IPS-NIHi7 (cell line): ENCODE results near the gene TMCO4.

Source experiments
- DNase-seq: peaks from one replicate; pipeline ENCODE4 v3.0.0; 2012; ENCODE audit warnings: mixed read lengths; ENCODE audit errors: extremely low spot score

The TMCO4 gene

GRCh38 chr1:19715334-19716203, 84.1 kb downstream of the TMCO4 start:
- DNase-seq = peak; percentile 98

GRCh38 chr1:19712928-19713327, 86.8 kb downstream of the TMCO4 start:
- no peak for DNase-seq

GRCh38 chr1:19710825-19711611, 88.7 kb downstream of the TMCO4 start:
- DNase-seq = no peak

GRCh38 chr1:19709260-19709793, 90.4 kb downstream of the TMCO4 start:
- no peak for DNase-seq

- DNase-seq = no peak
These were observed 91.1 kb downstream of the TMCO4 start for GRCh38 chr1:19708567-19709110.

GRCh38 chr1:19706136-19706535, 93.6 kb downstream of the TMCO4 start:
- no peak for DNase-seq

GRCh38 chr1:19705464-19705863, 94.3 kb downstream of the TMCO4 start:
- no peak for DNase-seq

GRCh38 chr1:19704247-19705113, 95.2 kb downstream of the TMCO4 start:
- DNase-seq = peak; percentile 95

GRCh38 chr1:19703280-19703679, 96.4 kb downstream of the TMCO4 start:
- DNase-seq = no peak

- DNase-seq = no peak
These were observed 99.5 kb downstream of the TMCO4 start for GRCh38 chr1:19700079-19700777.

- DNase-seq = no peak
These were observed 101.5 kb downstream of the TMCO4 start for GRCh38 chr1:19698181-19698580.

- DNase-seq = no peak
These were observed 102.9 kb downstream of the TMCO4 start for GRCh38 chr1:19696820-19697219.

- no peak for DNase-seq
These were observed 103.9 kb downstream of the TMCO4 start for GRCh38 chr1:19695772-19696171.

GRCh38 chr1:19694298-19694697, 105.4 kb downstream of the TMCO4 start:
- DNase-seq = no peak

- no peak for DNase-seq
These were observed 109.4 kb downstream of the TMCO4 start for GRCh38 chr1:19690342-19690741.

- no peak for DNase-seq
These were observed 109.9 kb downstream of the TMCO4 start for GRCh38 chr1:19689856-19690255.

GRCh38 chr1:19689085-19689757, 110.5 kb downstream of the TMCO4 start:
- DNase-seq = no peak

- DNase-seq = no peak
These were observed 111.5 kb downstream of the TMCO4 start for GRCh38 chr1:19688041-19688842.

- no peak for DNase-seq
These were observed 112.3 kb downstream of the TMCO4 start for GRCh38 chr1:19687414-19687813.
